GM21381 (cell line): ENCODE data around the gene SHTN1.

Experiments used
- ATAC-seq: cut with Tn5 transposase; IDR thresholded peaks from one replicate; pipeline ENCODE4 v1.9.1; 2021; ENCODE audit warnings: mild to moderate bottlenecking, moderate library complexity; ENCODE audit not compliant: unreplicated experiment

The SHTN1 gene

GRCh38 chr10:116985611-116986010 is 19.4 kb downstream of the SHTN1 start:
- ATAC-seq = no peak

GRCh38 chr10:116984202-116984990 is 20.6 kb downstream of the SHTN1 start:
- ATAC-seq = no peak

- ATAC-seq = no peak
Measured at GRCh38 chr10:116980041-116980440, 24.9 kb downstream of the SHTN1 start.

- ATAC-seq = no peak
Measured at GRCh38 chr10:116978901-116979300, 26.1 kb downstream of the SHTN1 start.

- no peak for ATAC-seq
Measured at GRCh38 chr10:116974456-116975005, 30.5 kb downstream of the SHTN1 start.

GRCh38 chr10:116973946-116974455 is 31.0 kb downstream of the SHTN1 start:
- no peak for ATAC-seq

GRCh38 chr10:116973371-116973905 is 31.5 kb downstream of the SHTN1 start:
- ATAC-seq = no peak

- ATAC-seq = no peak
Measured at GRCh38 chr10:116972131-116972530, 32.9 kb downstream of the SHTN1 start.

- no peak for ATAC-seq
Measured at GRCh38 chr10:116970050-116970449, 34.9 kb downstream of the SHTN1 start.

GRCh38 chr10:116968331-116968730 is 36.7 kb downstream of the SHTN1 start:
- ATAC-seq = no peak

GRCh38 chr10:116961406-116962251 is 43.4 kb downstream of the SHTN1 start:
- ATAC-seq = no peak

GRCh38 chr10:116960066-116960776 is 44.8 kb downstream of the SHTN1 start:
- no peak for ATAC-seq

GRCh38 chr10:116952729-116953128 is 52.3 kb downstream of the SHTN1 start:
- no peak for ATAC-seq

- ATAC-seq = no peak
Measured at GRCh38 chr10:116948530-116948870, 56.5 kb downstream of the SHTN1 start.

GRCh38 chr10:116947841-116948529 is 57.0 kb downstream of the SHTN1 start:
- ATAC-seq = no peak

GRCh38 chr10:116944911-116945310 is 60.1 kb downstream of the SHTN1 start:
- ATAC-seq = no peak

GRCh38 chr10:116931806-116932205 is 73.2 kb downstream of the SHTN1 start:
- ATAC-seq = no peak

GRCh38 chr10:116926426-116926825 is 78.6 kb downstream of the SHTN1 start:
- no peak for ATAC-seq

- ATAC-seq = no peak
Measured at GRCh38 chr10:116925056-116925455, 79.9 kb downstream of the SHTN1 start.

GRCh38 chr10:116919706-116920105 is 85.3 kb downstream of the SHTN1 start:
- no peak for ATAC-seq
